GM21786 (cell line): ENCODE measurements around the gene EIF4ENIF1.
"Not testable (repeated sequence)": the region's sequence is repeated elsewhere in the genome, so short reads cannot be mapped to it uniquely, and the experiment has no call there.

Source experiments
- ATAC-seq: cut with Tn5 transposase; IDR thresholded peaks from one replicate; pipeline ENCODE4 v1.9.1; 2021; ENCODE audit not compliant: unreplicated experiment

Gene EIF4ENIF1

GRCh38 chr22:31445642-31446041, 44.0 kb downstream of the EIF4ENIF1 start:
- ATAC-seq = no peak

GRCh38 chr22:31443516-31443915, 46.1 kb downstream of the EIF4ENIF1 start:
- ATAC-seq = no peak

GRCh38 chr22:31442768-31443489, 46.7 kb downstream of the EIF4ENIF1 start:
- ATAC-seq = no peak

- ATAC-seq = no peak
These were observed 48.0 kb downstream of the EIF4ENIF1 start for GRCh38 chr22:31441652-31442051.

GRCh38 chr22:31440681-31441080, 49.0 kb downstream of the EIF4ENIF1 start:
- ATAC-seq = no peak

- no peak for ATAC-seq
These were observed 49.8 kb downstream of the EIF4ENIF1 start for GRCh38 chr22:31439808-31440207.

- no peak for ATAC-seq
These were observed 53.5 kb downstream of the EIF4ENIF1 start for GRCh38 chr22:31436132-31436531.

- ATAC-seq = no peak
These were observed 57.7 kb downstream of the EIF4ENIF1 start for GRCh38 chr22:31431950-31432349.

- no peak for ATAC-seq
These were observed 64.2 kb downstream of the EIF4ENIF1 start for GRCh38 chr22:31425331-31426050.

GRCh38 chr22:31402350-31402749, 87.3 kb downstream of the EIF4ENIF1 start:
- not testable (repeated sequence) for ATAC-seq

GRCh38 chr22:31400023-31400397, 89.6 kb downstream of the EIF4ENIF1 start:
- ATAC-seq = no peak

GRCh38 chr22:31399211-31400022, 90.2 kb downstream of the EIF4ENIF1 start, which contains the start of gene DRG1:
Gene DRG1 (plus strand): TSS chr22:31399604. CDS start chr22:31399684, 80 bp downstream.
- peak; percentile 88 for ATAC-seq

- ATAC-seq = no peak
These were observed 91.4 kb downstream of the EIF4ENIF1 start for GRCh38 chr22:31398231-31398630.

GRCh38 chr22:31394326-31394725, 95.3 kb downstream of the EIF4ENIF1 start:
- ATAC-seq = no peak

- ATAC-seq = no peak
These were observed 95.7 kb downstream of the EIF4ENIF1 start for GRCh38 chr22:31393893-31394292.
